ENCODE data around the gene TCF15.

DNA sequence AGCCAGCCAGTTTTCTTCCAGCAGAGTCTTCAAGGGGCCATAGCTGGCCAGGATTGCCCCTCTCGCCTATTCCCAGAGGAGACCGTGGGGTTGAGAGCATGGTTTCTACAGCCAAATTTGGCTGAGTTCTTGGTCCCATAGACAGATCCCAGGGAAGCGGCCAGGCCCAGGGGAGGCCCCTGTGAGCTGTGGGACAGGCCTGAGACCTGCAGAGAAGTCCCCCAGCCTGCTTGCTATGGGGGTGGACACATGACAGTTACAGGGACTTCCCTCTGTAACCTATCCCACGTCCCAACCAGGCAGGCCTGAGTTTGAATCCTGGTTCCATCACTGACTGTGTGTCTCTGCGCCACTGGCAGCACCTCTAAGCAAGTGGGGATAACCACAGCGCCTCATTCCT is 2.6 kb downstream of the TCF15 start:
- TF ChIP-seq, protein P1, sequence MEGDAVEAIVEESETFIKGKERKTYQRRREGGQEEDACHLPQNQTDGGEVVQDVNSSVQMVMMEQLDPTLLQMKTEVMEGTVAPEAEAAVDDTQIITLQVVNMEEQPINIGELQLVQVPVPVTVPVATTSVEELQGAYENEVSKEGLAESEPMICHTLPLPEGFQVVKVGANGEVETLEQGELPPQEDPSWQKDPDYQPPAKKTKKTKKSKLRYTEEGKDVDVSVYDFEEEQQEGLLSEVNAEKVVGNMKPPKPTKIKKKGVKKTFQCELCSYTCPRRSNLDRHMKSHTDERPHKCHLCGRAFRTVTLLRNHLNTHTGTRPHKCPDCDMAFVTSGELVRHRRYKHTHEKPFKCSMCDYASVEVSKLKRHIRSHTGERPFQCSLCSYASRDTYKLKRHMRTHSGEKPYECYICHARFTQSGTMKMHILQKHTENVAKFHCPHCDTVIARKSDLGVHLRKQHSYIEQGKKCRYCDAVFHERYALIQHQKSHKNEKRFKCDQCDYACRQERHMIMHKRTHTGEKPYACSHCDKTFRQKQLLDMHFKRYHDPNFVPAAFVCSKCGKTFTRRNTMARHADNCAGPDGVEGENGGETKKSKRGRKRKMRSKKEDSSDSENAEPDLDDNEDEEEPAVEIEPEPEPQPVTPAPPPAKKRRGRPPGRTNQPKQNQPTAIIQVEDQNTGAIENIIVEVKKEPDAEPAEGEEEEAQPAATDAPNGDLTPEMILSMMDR (IDR thresholded peaks at IDR 0.05): no peak
- no peak for TF ChIP-seq POLR2A (IDR thresholded peaks at IDR 0.05)
- no peak for TF ChIP-seq POLR2AphosphoS5 (IDR thresholded peaks at IDR 0.05)
- no peak for TF ChIP-seq EP300 (IDR thresholded peaks at IDR 0.05)

All from upper lobe of left lung (tissue), 4 donors.